HG03060 (cell line): ENCODE measurements around the gene POFUT1.
"Not testable (repeated sequence)": the region's sequence is repeated elsewhere in the genome, so short reads cannot be mapped to it uniquely, and the experiment has no call there.

Source experiments
- ATAC-seq: cut with Tn5 transposase; IDR thresholded peaks from one replicate; pipeline ENCODE4 v1.9.1; 2021; ENCODE audit warnings: low read depth, moderate number of reproducible peaks; ENCODE audit not compliant: unreplicated experiment

POFUT1 gene

GRCh38 chr20:32188376-32189122 is 19.1 kb upstream of the POFUT1 start:
- no peak for ATAC-seq

- no peak for ATAC-seq
Measured at GRCh38 chr20:32189123-32189410, 18.6 kb upstream of the POFUT1 start.

- ATAC-seq: no peak
Measured at GRCh38 chr20:32189691-32190615, 17.7 kb upstream of the POFUT1 start.

- no peak for ATAC-seq
Measured at GRCh38 chr20:32190616-32191415, 16.9 kb upstream of the POFUT1 start.

- ATAC-seq: no peak
Measured at GRCh38 chr20:32191422-32191821, 16.3 kb upstream of the POFUT1 start.

GRCh38 chr20:32191873-32192272 is 15.8 kb upstream of the POFUT1 start:
- no peak for ATAC-seq

- no peak for ATAC-seq
Measured at GRCh38 chr20:32192698-32193097, 15.0 kb upstream of the POFUT1 start.

GRCh38 chr20:32193336-32193735 is 14.3 kb upstream of the POFUT1 start:
- ATAC-seq: not testable (repeated sequence)

GRCh38 chr20:32193996-32194395 is 13.7 kb upstream of the POFUT1 start:
- ATAC-seq: no peak

GRCh38 chr20:32195581-32195980 is 12.1 kb upstream of the POFUT1 start:
- ATAC-seq: no peak

GRCh38 chr20:32196613-32197012 is 11.1 kb upstream of the POFUT1 start:
- ATAC-seq: not testable (repeated sequence)

- not testable (repeated sequence) for ATAC-seq
Measured at GRCh38 chr20:32197136-32197535, 10.5 kb upstream of the POFUT1 start.

GRCh38 chr20:32199006-32199405 is 8.7 kb upstream of the POFUT1 start:
- ATAC-seq: no peak

GRCh38 chr20:32201296-32201976 is 6.2 kb upstream of the POFUT1 start:
- no peak for ATAC-seq

- ATAC-seq: no peak
Measured at GRCh38 chr20:32201977-32202363, 5.7 kb upstream of the POFUT1 start.

GRCh38 chr20:32203356-32204204 is 4.1 kb upstream of the POFUT1 start:
- no peak for ATAC-seq

GRCh38 chr20:32204205-32205109 is 3.2 kb upstream of the POFUT1 start:
- no peak for ATAC-seq

- ATAC-seq: no peak
Measured at GRCh38 chr20:32205110-32205842, 2.4 kb upstream of the POFUT1 start.
